GM23248 (cell line): Measurements from ENCODE around the gene PROS1. TPM values are rescaled to one million over a fixed set of nuclear protein-coding genes. Genes with fewer than 3 reads are reported as not detected.
A peak's percentile ranks its signal among the peaks of the same experiment; 100 is the strongest.

Experiments used
- DNase-seq: peaks from one replicate; pipeline ENCODE4 v3.0.0-alpha.2; 2015
- H2AFZ ChIP-seq: fragments of 200-600 bp; sonication (generic); 2 replicates; pipeline ENCODE4 v1.6.1; 2016; ENCODE audit warnings: antibody characterized with exemption
- H3F3A ChIP-seq: fragments of 200-600 bp; sonication (generic); 2 replicates; pipeline ENCODE4 v1.6.1; 2016; ENCODE audit warnings: mild to moderate bottlenecking, antibody characterized with exemption, mixed run types; ENCODE audit not compliant: insufficient read depth
- H3K27ac ChIP-seq: fragments of 200-600 bp; sonication (generic); 2 replicates; pipeline ENCODE4 v1.5.1; 2016; ENCODE audit warnings: mild to moderate bottlenecking
- H3K27me3 ChIP-seq: fragments of 200-600 bp; sonication (generic); replicated peaks from 2 replicates; pipeline ENCODE4 v1.6.1; 2016; ENCODE audit warnings: mild to moderate bottlenecking; ENCODE audit not compliant: insufficient read depth
- H3K36me3 ChIP-seq: fragments of 200-600 bp; sonication (generic); 2 replicates; pipeline ENCODE4 v1.6.1; 2016; ENCODE audit warnings: low read depth, mild to moderate bottlenecking
- H3K4me1 ChIP-seq: fragments of 200-600 bp; sonication (generic); 2 replicates; pipeline ENCODE4 v1.6.1; 2016; ENCODE audit warnings: mild to moderate bottlenecking; ENCODE audit not compliant: insufficient read depth
- H3K4me2 ChIP-seq: fragments of 200-600 bp; sonication (generic); one replicate; pipeline ENCODE4 v1.6.1; 2016; ENCODE audit warnings: mild to moderate bottlenecking; ENCODE audit not compliant: unreplicated experiment
- H3K4me3 ChIP-seq: fragments of 200-600 bp; sonication (generic); 2 replicates; pipeline ENCODE4 v1.5.1; 2016; ENCODE audit warnings: mild to moderate bottlenecking
- H3K79me2 ChIP-seq: fragments of 200-600 bp; sonication (generic); 2 replicates; pipeline ENCODE4 v1.6.1; 2016; ENCODE audit warnings: mild to moderate bottlenecking; ENCODE audit not compliant: insufficient read depth
- H3K9ac ChIP-seq: fragments of 200-600 bp; sonication (generic); 2 replicates; pipeline ENCODE4 v1.6.1; 2016; ENCODE audit warnings: mild to moderate bottlenecking
- H3K9me2 ChIP-seq: fragments of 200-600 bp; sonication (generic); 2 replicates; pipeline ENCODE4 v1.6.1; 2016; ENCODE audit warnings: mixed run types, mild to moderate bottlenecking, moderate library complexity; ENCODE audit not compliant: insufficient read depth
- H3K9me3 ChIP-seq: fragments of 200-600 bp; sonication (generic); one replicate; pipeline ENCODE4 v1.6.1; 2017; ENCODE audit warnings: low read depth
- H4K20me1 ChIP-seq: fragments of 200-600 bp; sonication (generic); 2 replicates; pipeline ENCODE4 v1.6.0; 2016; ENCODE audit not compliant: insufficient read depth
- EZH2 ChIP-seq: fragments of 200-600 bp; sonication (generic); IDR thresholded peaks from 2 replicates; pipeline ENCODE4 v1.6.1; 2018; ENCODE audit warnings: antibody characterized with exemption, mild to moderate bottlenecking; ENCODE audit not compliant: insufficient read depth, poor library complexity, severe bottlenecking
- EZH2phosphoT487 ChIP-seq: fragments of 200-600 bp; sonication (generic); IDR thresholded peaks from 2 replicates; pipeline ENCODE4 v1.6.1; 2018; ENCODE audit warnings: antibody characterized with exemption, moderate library complexity, mild to moderate bottlenecking, low read depth; ENCODE audit not compliant: insufficient read depth
- WGBS, 2 experiments: methylation state at CpG; one replicate each; pipeline ENCODE4 v1.1.6; 2015 to 2017; ENCODE audit warnings: low lambda C conversion rate in 2 of 2, low coverage in 1 of 2; ENCODE audit errors: missing lambda C conversion rate in 2 of 2; 5-methylcytosine and 5-hydroxymethylcytosine counted together
- in situ Hi-C: fragments of 300-500 bp; cut with MboI; formaldehyde crosslinking; loops from 2 replicates; pipeline ENCODE4 v1.15.0; 2020
- polyA plus RNA-seq: library from polyadenylated mRNA; unstranded; fragments of >200 nt; fragmentation: Nextera tagmentation; extraction: Ambion mirVana; gene quantifications from 2 replicates; pipeline ENCODE4 v1.2.1, GENCODE V29; 2016
- total RNA-seq: library from RNA; depleted of rRNA; stranded (reverse); fragments of >200 nt; shearing (Covaris generic); gene quantifications from 2 replicates; pipeline ENCODE4 v1.2.3, GENCODE V29; 2014

The PROS1 gene
- total and polyA plus RNA-seq, 2 experiments from 2014 or later, result 17.1 to 25.6 TPM

- no peaks in the 10 kb centered on the region for H3K36me3 ChIP-seq
- TF ChIP-seq EZH2, result no peak
- no peak for TF ChIP-seq EZH2phosphoT487
- no peaks in the 10 kb centered on the region for H3K9me3 ChIP-seq
- H4K20me1 ChIP-seq, result no peaks in the 10 kb centered on the region
- no peak overlapping the region for H3K27ac ChIP-seq
- H3K4me3 ChIP-seq, result no peak overlapping the region
- H3K9ac ChIP-seq, result no peak overlapping the region
- H3K79me2 ChIP-seq, result peaks cover 74% of the 10 kb centered on the region
- no peaks in the 10 kb centered on the region for H3K27me3 ChIP-seq
- no peaks in the 10 kb centered on the region for H3K9me2 ChIP-seq
- 98 to 99% methylated on average over 3 of the region's 3 CpGs for WGBS, 2 experiments
- DNase-seq, result no peak
- no peak overlapping the region for H3K4me2 ChIP-seq
- peaks cover 16% of the 10 kb centered on the region for H3F3A ChIP-seq
- H3K4me1 ChIP-seq, result peaks cover 18% of the 10 kb centered on the region
- H2AFZ ChIP-seq, result no peak overlapping the region
- in situ Hi-C loops, result no loop called here
Observed at GRCh38 chr3:93983408-93983807, 9.7 kb upstream of the PROS1 start.

GRCh38 chr3:93981649-93982048 is 8.0 kb upstream of the PROS1 start:
- Histone ChIP-seq H3F3A (peaks cover 11% of the 10 kb centered on the region), H3K79me2 (peaks cover 60% of the 10 kb centered on the region), H3K9me2 (no peaks in the 10 kb centered on the region), H3K27me3 (no peaks in the 10 kb centered on the region), H4K20me1 (no peaks in the 10 kb centered on the region), H3K36me3 (no peaks in the 10 kb centered on the region), H3K4me2 (peak overlapping the region; percentile 90), H3K4me3 (peak overlapping the region; percentile 89), H3K4me1 (peaks cover 11% of the 10 kb centered on the region), H3K9ac (no peak overlapping the region), H3K27ac (no peak overlapping the region), H3K9me3 (no peaks in the 10 kb centered on the region), H2AFZ (no peak overlapping the region)
- TF ChIP-seq EZH2phosphoT487 (no peak), EZH2 (no peak)
- in situ Hi-C loops, result no loop called here
- DNase-seq, result no peak
- WGBS, 2 experiments, result 94 to 97% methylated on average over 13 of the region's 13 CpGs

- H4K20me1 ChIP-seq, result no peaks in the 10 kb centered on the region
- H3K4me2 ChIP-seq, result peak within 1 kb of the TSS; percentile 90
- H3K36me3 ChIP-seq, result no peaks in the 10 kb centered on the region
- DNase-seq, result peak; percentile 100
- peak within 1 kb of the TSS; percentile 89 for H3K27ac ChIP-seq
- H3K27me3 ChIP-seq, result no peaks in the 10 kb centered on the region
- TF ChIP-seq EZH2, result no peak
- no peak for TF ChIP-seq EZH2phosphoT487
- H3K9me3 ChIP-seq, result no peaks in the 10 kb centered on the region
- WGBS, 2 experiments, result 1% methylated on average over 64 to 66 of the region's 66 CpGs
- peak within 1 kb of the TSS; percentile 98 for H2AFZ ChIP-seq
- peak within 1 kb of the TSS; percentile 89 for H3K4me3 ChIP-seq
- H3K4me1 ChIP-seq, result peaks cover 11% of the 10 kb centered on the region
- H3K9ac ChIP-seq, result peak within 1 kb of the TSS; percentile 87
- H3F3A ChIP-seq, result peaks cover 11% of the 10 kb centered on the region
- in situ Hi-C loops, result no loop called here
- no peaks in the 10 kb centered on the region for H3K9me2 ChIP-seq
- H3K79me2 ChIP-seq, result peaks cover 45% of the 10 kb centered on the region
Observed at GRCh38 chr3:93979850-93980676, 6.4 kb upstream of the PROS1 start, which contains the start of gene ARL13B. TSS of gene ARL13B (plus strand) at chr3:93980155. CDS start at chr3:93980424, 269 bp downstream.

- in situ Hi-C loops, result no loop called here
- Histone ChIP-seq H3K4me1 (peaks cover 16% of the 10 kb centered on the region), H3K27ac (no peak overlapping the region), H3F3A (peaks cover 12% of the 10 kb centered on the region; the same call in 1 of the 2 replicates), H3K9ac (no peak overlapping the region), H3K9me3 (no peaks in the 10 kb centered on the region), H3K79me2 (no peaks in the 10 kb centered on the region), H4K20me1 (no peaks in the 10 kb centered on the region), H3K27me3 (no peaks in the 10 kb centered on the region), H3K36me3 (no peaks in the 10 kb centered on the region), H3K4me3 (no peak overlapping the region), H3K9me2 (no peaks in the 10 kb centered on the region), H2AFZ (no peak overlapping the region; the same call in 1 of the 2 replicates), H3K4me2 (no peak overlapping the region)
- WGBS, 2 experiments, result 100% methylated on average over 1 of the region's 1 CpG
- DNase-seq, result peak; percentile 21
- TF ChIP-seq EZH2phosphoT487 (no peak), EZH2 (no peak)
Observed at GRCh38 chr3:93969997-93970396, 3.7 kb downstream of the PROS1 start.
